ENCODE results near the gene EN2. TPM values are rescaled to one million over a fixed set of nuclear protein-coding genes. Genes with fewer than 3 reads are reported as not detected.

The EN2 gene
- total and polyA plus RNA-seq, 2 of the 4 experiments (the other 2 are of a cell fraction), result not detected

GRCh38 chr7:155437836-155438235, 20.1 kb upstream of the EN2 start:
- ChIA-PET CTCF (no interaction called here), POLR2A (ENCODE audit: unreplicated experiment) (no interaction called here)
- no CpG with 5 or more reads among the region's 4 CpGs for WGBS, 2 experiments (ENCODE audit: extremely low coverage in 2 of 2, insufficient read length in 1 of 2)
- H2AK5ac ChIP-seq (ENCODE audit: low read depth, low read length), result no peak overlapping the region
- H4K5ac ChIP-seq (ENCODE audit: low read depth, low read length), result no peak overlapping the region
- no peak overlapping the region for H2BK120ac ChIP-seq (ENCODE audit: low read depth, low read length)
- H2BK15ac ChIP-seq (ENCODE audit: low read depth, low read length), result no peak overlapping the region
- no peaks in the 10 kb centered on the region for H3K36me3 ChIP-seq (ENCODE audit: control insufficient read depth, insufficient read depth, low read length)
- no peaks in the 10 kb centered on the region for H3K4me1 ChIP-seq (ENCODE audit: control insufficient read depth, insufficient read depth, low read length)
- no peak overlapping the region for H3K27ac ChIP-seq (ENCODE audit: insufficient read depth, low read length)
- no peak overlapping the region for H3K4ac ChIP-seq (ENCODE audit: low read depth, low read length)
- DNase-seq, result no peak
- H3K56ac ChIP-seq (ENCODE audit: extremely low read depth, insufficient read depth, low read length), result no peak overlapping the region
- no peak overlapping the region for H3K14ac ChIP-seq (replicated peaks; ENCODE audit: low read depth, low read length)
- H3K23ac ChIP-seq (ENCODE audit: low read depth, low read length), result no peak overlapping the region
- H3K9ac ChIP-seq (ENCODE audit: low read depth, low read length), result no peak overlapping the region
- H3K18ac ChIP-seq (ENCODE audit: low read depth, low read length), result no peak overlapping the region
- no peak overlapping the region for H3K4me3 ChIP-seq (ENCODE audit: insufficient read depth, low read depth, low read length)
- no peaks in the 10 kb centered on the region for H3K79me1 ChIP-seq (ENCODE audit: low read depth in 1 of 2, low read length in 2 of 2)
- no peak for ATAC-seq (ENCODE audit: low read depth)
- no peaks in the 10 kb centered on the region for H3K9me3 ChIP-seq (ENCODE audit: control insufficient read depth, insufficient read depth, low read length)
- dilution Hi-C loops (cut with HindIII; ENCODE audit: low sequenced_read_pairs, unreplicated experiment), result no loop called here
- no peak overlapping the region for H2BK5ac ChIP-seq (ENCODE audit: low read depth, low read length, poor library complexity, severe bottlenecking)
- TF ChIP-seq BHLHE40 (IDR thresholded peaks at IDR 0.05; ENCODE audit: low read depth, low read length) (no peak), MXI1 (IDR thresholded peaks at IDR 0.05; ENCODE audit: borderline replicate concordance, low read depth, low read length) (no peak), MAZ (IDR thresholded peaks at IDR 0.05; ENCODE audit: borderline replicate concordance, low read depth, low read length) (no peak), USF2 (IDR thresholded peaks at IDR 0.05; ENCODE audit: low read depth, low read length) (no peak), NFE2L2 (IDR thresholded peaks at IDR 0.05; ENCODE audit: low read depth, low read length) (no peak), ELK1 (IDR thresholded peaks at IDR 0.05; ENCODE audit: borderline replicate concordance, low read depth, low read length) (no peak), POLR2A (IDR thresholded peaks at IDR 0.05; ENCODE audit: low read depth, low read length) (no peak), FOS (IDR thresholded peaks at IDR 0.05; ENCODE audit: low read depth, low read length) (no peak), CEBPB (IDR thresholded peaks at IDR 0.05; ENCODE audit: low read depth, low read length) (no peak), RCOR1 (IDR thresholded peaks at IDR 0.05; ENCODE audit: insufficient replicate concordance, low read length) (no peak), CHD1 (IDR thresholded peaks at IDR 0.05; ENCODE audit: low read depth, low read length) (no peak), SMC3 (IDR thresholded peaks at IDR 0.05; ENCODE audit: low read depth, low read length) (no peak), CTCF (conservative IDR thresholded peaks at IDR 0.05; ENCODE audit: low read depth, low read length) (no peak), RFX5 (IDR thresholded peaks at IDR 0.05; ENCODE audit: low read depth, low read length) (no peak)
- H2AFZ ChIP-seq (replicated peaks; ENCODE audit: low read length, poor library complexity), result no peak overlapping the region
- H2AK9ac ChIP-seq (replicated peaks; ENCODE audit: low read depth, low read length, poor library complexity), result no peak overlapping the region
- intact Hi-C loops (cut with micrococcal nuclease), result no loop called here
- H3K9me1 ChIP-seq (ENCODE audit: insufficient read depth, low read length), result no peaks in the 10 kb centered on the region
- in situ Hi-C loops (cut with MboI; ENCODE audit: low sequenced_read_pairs), result no loop called here
- H2BK20ac ChIP-seq (ENCODE audit: low read depth, low read length), result no peak overlapping the region
- no peaks in the 10 kb centered on the region; the same call in 1 of the 2 replicates for H4K20me1 ChIP-seq (ENCODE audit: insufficient read depth, low read length)
- BruUV-seq (replicated peaks), result no TSS peak
- H4K8ac ChIP-seq (ENCODE audit: low read depth in 2 of 2, low read length in 2 of 2), result no peak overlapping the region
- peaks cover 13% of the 10 kb centered on the region for H3K27me3 ChIP-seq (ENCODE audit: control insufficient read depth, insufficient read depth, low read length)
- H3K4me2 ChIP-seq (ENCODE audit: low read depth, low read length), result no peak overlapping the region
- H4K91ac ChIP-seq (ENCODE audit: insufficient read depth, low read depth, low read length), result no peak overlapping the region
